Midbrain (tissue), 1 donor: ENCODE measurements around the gene CAPN13.

Source experiments
- DNase-seq: peaks from one replicate; lab custom pipeline; 2025; lab: John Stamatoyannopoulos, UW

Gene CAPN13

DNA sequence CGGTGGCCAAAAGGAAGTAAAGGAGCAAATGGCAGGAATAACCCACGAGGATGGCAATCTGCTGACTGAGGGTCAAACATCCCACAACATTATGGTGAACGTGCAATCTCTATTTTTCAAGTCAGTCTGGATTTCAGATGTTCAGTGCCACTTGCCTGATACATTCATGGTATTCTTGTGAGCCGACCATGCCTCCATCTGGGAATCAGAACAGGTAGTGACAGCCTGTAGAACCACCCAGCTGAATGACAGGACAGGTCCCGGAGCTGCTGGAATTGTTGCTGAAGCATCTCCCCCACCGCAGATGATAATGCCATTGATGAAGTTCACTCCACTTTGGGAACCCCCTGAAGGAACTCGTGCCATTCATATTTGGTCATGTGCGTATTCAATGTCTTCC, 123.2 kb downstream of the CAPN13 start:
- DNase-seq, result no peak

GRCh38 chr2:30683236-30683956, 123.8 kb downstream of the CAPN13 start:
- DNase-seq, result no peak

GRCh38 chr2:30681022-30681421, 126.2 kb downstream of the CAPN13 start:
- no peak for DNase-seq

- DNase-seq, result no peak
Observed at GRCh38 chr2:30680121-30680520, 127.1 kb downstream of the CAPN13 start.

DNA sequence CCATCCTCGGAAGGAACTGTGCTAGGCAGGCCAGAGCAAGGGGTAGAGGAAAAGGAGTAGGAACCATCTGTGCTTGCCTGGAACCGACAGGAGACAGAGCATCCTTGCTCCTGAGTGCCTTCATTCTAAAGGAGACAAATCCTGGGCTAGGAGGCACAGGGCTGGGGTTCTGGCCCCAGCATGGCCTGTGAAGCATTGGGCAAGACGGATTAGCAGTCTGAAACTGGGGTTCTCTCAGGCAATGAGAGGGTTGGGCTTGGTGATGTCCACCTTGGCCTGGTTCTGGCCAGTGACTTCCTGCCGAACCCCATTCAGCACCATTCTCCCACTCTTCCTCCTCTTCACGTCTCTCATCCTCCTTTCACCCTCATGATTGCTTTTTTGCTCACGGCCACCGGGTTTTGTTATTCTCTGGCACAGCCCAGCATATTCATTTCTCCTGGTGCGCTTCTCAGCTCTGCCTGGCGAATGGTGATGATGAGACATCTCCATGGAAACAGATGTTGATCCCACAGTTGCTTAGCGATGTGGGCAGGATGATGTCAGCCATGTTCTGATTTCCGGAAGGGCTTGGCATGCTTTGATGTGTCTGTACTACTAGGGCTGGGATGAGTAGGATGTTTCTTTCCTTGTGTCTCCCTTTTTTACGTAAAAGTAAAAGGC, 127.7 kb downstream of the CAPN13 start:
- peak; percentile 17 for DNase-seq

GRCh38 chr2:30678410-30679137, 128.7 kb downstream of the CAPN13 start:
- DNase-seq, result no peak

GRCh38 chr2:30677861-30678385, 129.3 kb downstream of the CAPN13 start:
- DNase-seq, result no peak

DNA sequence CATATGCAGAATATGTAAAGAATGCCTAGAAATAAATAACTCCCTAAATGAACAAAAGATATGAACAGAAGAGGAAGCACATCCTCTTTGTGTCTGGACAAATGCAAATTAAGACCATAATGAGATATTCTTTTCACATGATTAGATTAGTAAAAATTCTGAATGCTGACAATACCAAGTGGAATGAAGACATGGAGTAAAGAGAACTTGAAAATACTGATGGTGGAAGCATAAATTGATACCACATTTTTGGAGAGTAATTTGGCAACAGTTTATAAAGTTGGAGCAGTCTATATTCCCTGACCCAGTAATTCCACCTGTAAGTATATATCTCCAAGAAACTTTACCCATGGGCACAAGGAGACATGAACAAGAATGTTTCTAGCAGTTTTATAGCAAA, 130.0 kb downstream of the CAPN13 start:
- DNase-seq, result no peak

DNA sequence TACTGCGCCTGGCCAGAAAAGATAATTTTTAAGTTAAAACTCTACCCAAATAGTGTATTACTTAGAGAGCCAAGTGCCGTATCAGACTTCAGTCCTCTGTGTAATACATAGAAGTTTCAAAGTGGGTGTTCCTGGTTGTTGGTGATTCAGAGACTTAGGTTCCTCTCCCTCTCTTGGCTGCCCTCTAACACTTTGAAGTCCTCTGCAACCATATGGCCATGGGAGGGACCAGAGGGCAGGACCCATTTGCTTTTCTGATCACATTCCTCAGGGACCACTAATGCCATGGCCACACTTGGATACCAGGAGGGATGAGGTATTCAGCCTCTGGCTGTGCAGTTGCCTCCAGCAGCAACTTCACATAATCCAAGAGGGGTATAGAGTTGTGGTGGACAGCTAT, 131.5 kb downstream of the CAPN13 start:
- no peak for DNase-seq

DNA sequence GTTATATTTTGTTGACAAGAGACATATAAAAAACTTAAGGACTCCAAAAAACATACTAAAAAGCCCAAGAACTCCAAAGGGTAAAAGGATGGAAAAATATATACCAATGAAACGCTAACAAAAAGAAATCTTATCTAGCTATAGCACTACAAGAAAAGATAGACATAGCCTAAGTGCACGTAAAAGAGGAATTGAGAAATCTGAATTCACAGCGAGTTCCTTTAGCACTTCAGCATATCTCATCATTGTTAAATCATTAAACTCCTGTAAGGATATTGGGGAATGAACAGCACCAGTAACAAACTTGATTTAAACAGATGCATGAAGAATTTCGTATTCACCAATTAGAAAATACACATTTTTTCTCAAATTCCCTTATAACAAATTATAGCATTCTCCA, 134.1 kb downstream of the CAPN13 start:
- no peak for DNase-seq
